ENCODE data around the gene CD55. TPM values are rescaled to one million over a fixed set of nuclear protein-coding genes. Genes with fewer than 3 reads are reported as not detected.

The CD55 gene
- total RNA-seq, 1 donor from 2014 or later = 73.1 TPM

- no peaks in the 10 kb centered on the region for H3K27me3 ChIP-seq
- H3K4me1 ChIP-seq = peaks cover 0 to 4% of the 10 kb centered on the region in 2 donors
- H3K9me3 ChIP-seq = no peaks in the 10 kb centered on the region
- no peak for TF ChIP-seq CTCF (IDR thresholded peaks at IDR 0.05)
- intact Hi-C loops (cut with DNase I) = no loop called here
- H3K4me3 ChIP-seq = no peak overlapping the region
- no peaks in the 10 kb centered on the region for H3K36me3 ChIP-seq
- DNase-seq (ENCODE audit: low spot score in 2 of 2) = no peak
- H3K27ac ChIP-seq = no peak overlapping the region
These were observed 15.5 kb upstream of the CD55 start for GRCh38 chr1:207306023-207306422.

GRCh38 chr1:207306603-207307002 is 14.9 kb upstream of the CD55 start:
- H3K4me3 ChIP-seq = no peak overlapping the region
- peaks cover 0 to 4% of the 10 kb centered on the region in 2 donors for H3K4me1 ChIP-seq
- H3K27ac ChIP-seq = no peak overlapping the region
- H3K9me3 ChIP-seq = no peaks in the 10 kb centered on the region
- no peaks in the 10 kb centered on the region for H3K27me3 ChIP-seq
- intact Hi-C loops (cut with DNase I) = no loop called here
- H3K36me3 ChIP-seq = no peaks in the 10 kb centered on the region
- TF ChIP-seq CTCF (IDR thresholded peaks at IDR 0.05) = no peak
- no peak for DNase-seq (ENCODE audit: low spot score in 2 of 2)

GRCh38 chr1:207308451-207309190 is 12.9 kb upstream of the CD55 start:
- Histone ChIP-seq H3K36me3 (no peaks in the 10 kb centered on the region), H3K27ac (no peak overlapping the region), H3K27me3 (no peaks in the 10 kb centered on the region), H3K9me3 (no peaks in the 10 kb centered on the region), H3K4me3 (no peak overlapping the region), H3K4me1 (peaks cover 0 to 4% of the 10 kb centered on the region in 2 donors)
- DNase-seq (ENCODE audit: low spot score in 2 of 2) = no peak
- TF ChIP-seq CTCF (IDR thresholded peaks at IDR 0.05) = no peak
- intact Hi-C loops (cut with DNase I) = no loop called here

- TF ChIP-seq CTCF (IDR thresholded peaks at IDR 0.05) = no peak
- Histone ChIP-seq H3K27me3 (no peaks in the 10 kb centered on the region), H3K36me3 (no peaks in the 10 kb centered on the region), H3K4me1 (peaks cover 0 to 4% of the 10 kb centered on the region in 2 donors), H3K4me3 (peak overlapping the region in 1 of 2 donors; percentile 18), H3K27ac (peak overlapping the region in 1 of 2 donors; percentile 41), H3K9me3 (no peaks in the 10 kb centered on the region)
- intact Hi-C loops (cut with DNase I) = no loop called here
- no peak for DNase-seq (ENCODE audit: low spot score in 2 of 2)
These were observed 11.7 kb upstream of the CD55 start for GRCh38 chr1:207309745-207310273.

- Histone ChIP-seq H3K9me3 (no peaks in the 10 kb centered on the region), H3K4me3 (no peak overlapping the region), H3K27ac (no peak overlapping the region), H3K4me1 (peaks cover 0 to 4% of the 10 kb centered on the region in 2 donors), H3K27me3 (no peaks in the 10 kb centered on the region), H3K36me3 (no peaks in the 10 kb centered on the region)
- intact Hi-C loops (cut with DNase I) = no loop called here
- TF ChIP-seq CTCF (IDR thresholded peaks at IDR 0.05) = no peak
- no peak for DNase-seq (ENCODE audit: low spot score in 2 of 2)
These were observed 9.4 kb upstream of the CD55 start for GRCh38 chr1:207311888-207312603.

Data from ascending aorta (tissue), 2 donors.